ENCODE data around the gene MBD5.

MBD5 gene

DNA sequence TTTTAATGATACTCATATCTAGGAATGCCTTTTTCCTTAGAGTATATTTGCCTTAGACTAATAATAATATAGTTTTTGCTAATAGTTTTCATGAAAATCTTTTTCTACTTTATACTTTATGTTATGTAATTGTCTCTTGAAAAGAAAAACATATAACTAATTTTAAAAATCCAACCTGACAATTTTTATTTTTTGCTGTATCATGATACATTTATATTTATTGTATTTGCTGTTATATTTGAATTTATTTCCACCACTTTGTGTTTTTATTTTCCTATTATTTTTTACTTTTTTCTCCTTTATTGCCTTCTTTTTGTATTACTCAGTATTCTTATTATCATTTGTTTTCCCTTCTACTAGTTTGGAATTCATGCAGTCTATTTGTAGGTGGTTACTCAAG lies 85.4 kb downstream of the MBD5 start:
- in situ Hi-C loops (cut with MboI; ENCODE audit: low sequenced_read_pairs) = no loop called here

DNA sequence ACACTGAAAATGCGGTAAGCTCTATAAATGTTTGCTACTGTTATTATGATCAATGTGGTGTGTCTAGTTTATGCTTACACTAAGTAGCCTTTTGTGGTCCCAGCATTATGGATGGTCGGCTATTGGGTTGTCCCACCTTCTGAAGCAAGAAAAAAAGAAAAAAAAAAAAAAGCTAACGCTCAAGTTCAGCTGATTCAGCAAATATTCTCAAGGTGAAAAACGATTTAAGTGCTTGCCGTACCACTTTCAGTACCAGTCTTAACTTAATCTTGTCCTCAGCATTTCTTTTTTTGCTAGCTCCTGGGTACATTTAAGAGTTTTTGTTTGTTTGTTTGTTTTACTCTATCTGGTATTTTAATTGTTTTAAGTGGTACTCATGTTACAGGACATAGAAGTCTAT lies 87.5 kb downstream of the MBD5 start:
- in situ Hi-C loops (cut with MboI; ENCODE audit: low sequenced_read_pairs) = no loop called here

DNA sequence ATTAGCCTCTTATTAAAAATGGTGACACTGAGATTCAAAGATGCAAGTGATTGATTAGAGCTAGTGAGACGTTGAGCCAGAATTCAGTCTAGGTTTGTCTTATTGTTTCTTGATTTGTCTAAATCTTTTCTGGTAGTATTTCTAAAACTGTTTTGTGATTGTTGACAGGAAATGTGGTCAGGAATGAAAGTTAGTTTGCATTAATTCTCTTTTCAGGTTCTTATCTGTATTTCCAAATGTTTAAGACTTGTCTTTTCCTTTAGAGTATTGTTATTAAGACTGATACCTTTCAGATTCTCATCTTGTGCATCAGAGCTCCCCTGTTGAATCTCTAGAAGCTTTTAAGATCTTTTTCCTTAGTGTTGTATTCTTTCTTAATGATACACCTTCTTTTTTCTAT lies 89.3 kb downstream of the MBD5 start:
- in situ Hi-C loops (cut with MboI; ENCODE audit: low sequenced_read_pairs) = no loop called here

DNA sequence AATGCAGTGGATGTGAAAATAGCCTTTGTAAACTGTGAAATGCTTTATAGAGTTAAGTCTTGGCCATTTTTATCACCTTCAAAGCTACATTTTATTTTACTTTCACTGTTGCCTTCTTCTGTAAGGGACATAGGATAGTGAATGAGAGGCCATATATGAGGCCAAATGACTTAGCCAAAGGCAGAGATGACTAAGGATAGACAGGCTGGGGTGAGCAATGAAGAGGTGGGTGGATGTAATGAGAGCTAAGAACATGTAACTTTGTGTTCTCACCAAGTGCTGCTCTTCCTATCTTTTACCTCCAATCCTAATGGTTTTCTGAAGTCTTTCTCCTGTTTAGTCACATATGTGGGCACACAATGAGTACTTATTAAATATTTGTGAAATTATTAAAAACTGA lies 101.9 kb downstream of the MBD5 start:
- in situ Hi-C loops (cut with MboI; ENCODE audit: low sequenced_read_pairs) = no loop called here

DNA sequence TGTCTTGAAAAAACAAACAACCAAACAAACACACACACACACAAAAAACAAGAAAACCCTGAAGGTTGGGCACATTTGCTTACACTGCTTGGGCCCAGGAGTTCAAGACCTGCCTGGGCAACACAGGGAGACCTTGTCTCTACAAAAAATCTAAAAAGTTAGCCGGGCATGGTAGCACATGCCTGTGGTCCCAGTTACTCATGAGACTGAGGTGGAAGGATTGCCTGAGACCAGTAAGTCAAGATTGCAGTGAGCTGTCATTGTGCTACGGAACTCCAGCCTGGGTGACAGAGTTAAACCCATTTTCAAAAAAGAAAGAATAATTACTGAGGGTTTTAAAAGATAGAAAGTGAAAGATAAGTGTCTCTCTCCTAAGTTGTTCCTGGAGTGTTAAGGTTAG lies 103.4 kb downstream of the MBD5 start:
- in situ Hi-C loops (cut with MboI; ENCODE audit: low sequenced_read_pairs) = no loop called here

DNA sequence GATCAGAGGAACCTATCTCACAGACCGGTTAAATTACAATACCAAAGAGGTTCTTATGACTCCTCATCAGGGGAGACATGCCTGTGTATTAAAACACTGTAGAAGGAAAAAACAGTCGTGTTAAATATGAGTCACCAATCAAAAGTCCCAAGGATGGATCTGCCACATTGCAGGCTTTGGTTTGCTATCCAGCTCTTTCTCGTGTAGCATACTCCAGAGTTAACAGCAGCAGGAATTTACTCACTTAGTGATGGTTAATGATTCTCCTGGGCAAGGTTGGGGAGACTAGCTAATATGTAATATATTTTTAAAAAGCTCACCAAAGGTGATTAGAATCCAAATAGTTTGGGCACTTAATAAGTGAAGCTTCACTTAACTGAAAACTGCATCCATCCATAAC lies 109.7 kb downstream of the MBD5 start:
- in situ Hi-C loops (cut with MboI; ENCODE audit: low sequenced_read_pairs) = no loop called here

DNA sequence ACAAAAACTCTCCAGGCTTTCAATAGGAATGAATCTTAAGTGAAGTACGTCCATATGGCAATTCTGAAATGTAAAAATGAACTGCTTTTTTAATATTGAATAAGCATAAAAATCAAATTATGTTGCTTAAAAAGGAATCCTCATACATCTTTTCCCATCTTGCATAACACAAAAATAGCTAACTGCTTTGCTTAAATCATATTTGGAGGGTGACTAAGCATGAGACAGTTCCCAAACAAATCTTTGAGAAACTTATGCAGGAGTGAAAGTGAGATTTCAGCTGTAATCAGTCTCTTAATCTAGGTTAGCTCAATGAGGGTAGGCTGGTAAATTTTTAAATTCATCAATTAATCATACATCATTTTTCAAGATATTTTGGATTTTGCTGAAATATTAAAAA lies 111.5 kb downstream of the MBD5 start:
- in situ Hi-C loops (cut with MboI; ENCODE audit: low sequenced_read_pairs) = no loop called here

DNA sequence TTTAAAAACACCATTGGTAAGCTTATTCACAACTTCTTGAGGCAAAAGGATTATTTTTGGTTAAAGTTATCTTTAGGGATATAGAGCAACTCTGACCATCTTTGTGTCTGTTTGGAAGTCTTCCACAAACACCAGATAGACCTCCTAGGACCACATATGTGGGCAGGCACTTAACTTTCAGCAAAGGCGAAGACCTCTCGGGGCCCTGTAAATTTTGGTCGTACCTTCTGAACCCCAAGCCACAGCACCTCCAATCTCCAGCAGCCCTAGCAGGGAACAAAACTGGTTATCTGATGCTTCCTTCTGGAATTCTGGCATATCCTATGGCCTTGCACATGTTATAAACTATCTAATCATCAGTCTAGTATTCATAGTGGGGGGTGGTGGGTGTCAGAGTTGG lies 114.8 kb downstream of the MBD5 start:
- in situ Hi-C loops (cut with MboI; ENCODE audit: low sequenced_read_pairs) = no loop called here

DNA sequence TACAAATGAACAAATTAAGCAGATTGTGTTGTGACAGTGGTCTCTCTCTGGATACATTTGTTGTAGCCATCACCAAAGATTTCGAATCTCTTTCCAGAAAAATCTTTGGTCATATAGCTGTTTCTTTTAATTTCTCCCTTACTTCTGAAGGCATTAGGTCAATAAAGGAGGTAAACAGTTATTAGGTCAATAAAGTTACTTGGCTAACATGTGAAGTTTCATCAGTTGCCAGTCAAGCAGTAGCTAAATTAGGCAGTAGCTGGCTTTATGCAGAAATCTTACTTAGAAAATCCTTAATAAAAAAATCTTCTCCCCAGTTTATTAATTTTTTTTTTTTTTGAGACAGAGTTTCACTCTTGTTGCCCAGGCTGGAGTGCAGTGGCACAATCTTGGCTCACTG lies 115.5 kb downstream of the MBD5 start:
- in situ Hi-C loops (cut with MboI; ENCODE audit: low sequenced_read_pairs) = no loop called here

DNA sequence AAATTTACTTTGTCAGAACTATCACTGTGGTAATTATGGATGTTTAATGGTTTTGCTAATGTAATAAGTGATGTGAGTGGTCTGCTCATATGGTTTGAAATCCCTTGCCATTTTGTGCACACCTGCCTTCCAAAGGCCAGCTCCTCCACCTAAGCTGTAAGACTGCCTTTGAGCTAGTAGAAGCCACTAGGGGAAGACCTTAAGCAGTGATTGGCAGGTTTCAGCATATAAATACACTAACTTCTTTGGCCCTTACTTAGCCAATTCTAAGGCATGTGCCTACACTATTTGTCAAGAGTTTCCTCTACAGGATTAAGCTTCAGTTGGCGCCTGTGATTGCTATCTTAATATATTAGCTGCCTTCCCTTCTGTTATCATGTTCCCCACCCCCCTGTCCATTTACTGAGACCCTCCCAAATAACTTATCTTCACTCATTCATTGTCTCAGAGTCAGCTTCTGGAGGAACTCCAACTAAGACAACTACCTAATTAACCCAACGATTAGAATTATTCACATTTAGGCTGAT lies 141.1 kb downstream of the MBD5 start:
- in situ Hi-C loops (cut with MboI; ENCODE audit: low sequenced_read_pairs) = no loop called here

DNA sequence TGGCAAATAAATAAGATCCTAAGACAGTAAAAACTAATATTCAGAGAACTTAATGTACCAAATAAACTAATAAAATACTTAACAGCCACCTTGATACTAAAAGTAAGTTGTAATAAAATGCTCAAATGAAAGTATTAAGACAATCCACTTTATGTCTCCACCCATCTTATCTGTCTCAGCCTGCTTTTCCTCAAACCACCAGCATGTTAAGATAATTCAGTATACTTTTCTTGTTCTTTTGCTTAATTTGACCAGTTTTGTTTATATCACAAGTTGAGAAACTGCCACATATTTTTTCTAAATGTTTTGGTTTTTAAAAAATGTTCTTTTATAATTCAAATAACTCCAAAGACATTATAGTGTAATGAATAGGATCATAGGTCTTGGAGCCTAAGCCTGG lies 142.0 kb downstream of the MBD5 start:
- in situ Hi-C loops (cut with MboI; ENCODE audit: low sequenced_read_pairs) = no loop called here

DNA sequence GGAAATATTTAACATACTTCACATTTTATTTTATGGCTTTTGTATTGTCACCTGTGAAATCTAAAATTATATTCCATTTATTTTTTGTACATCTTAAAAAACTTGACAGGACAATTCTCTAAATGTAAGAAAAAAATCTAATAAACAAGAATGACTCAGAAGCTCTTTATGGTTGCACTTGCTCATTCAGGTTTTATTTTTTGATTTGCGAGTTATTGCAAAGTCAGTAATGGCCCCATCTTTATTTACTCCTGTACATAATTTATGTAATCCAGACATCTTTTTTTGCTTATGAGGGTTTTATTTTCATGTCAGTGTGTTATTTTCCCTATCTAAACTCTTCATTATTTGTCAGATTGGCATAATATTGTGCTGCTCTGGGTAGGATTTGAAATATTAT lies 145.1 kb downstream of the MBD5 start:
- in situ Hi-C loops (cut with MboI; ENCODE audit: low sequenced_read_pairs) = no loop called here

DNA sequence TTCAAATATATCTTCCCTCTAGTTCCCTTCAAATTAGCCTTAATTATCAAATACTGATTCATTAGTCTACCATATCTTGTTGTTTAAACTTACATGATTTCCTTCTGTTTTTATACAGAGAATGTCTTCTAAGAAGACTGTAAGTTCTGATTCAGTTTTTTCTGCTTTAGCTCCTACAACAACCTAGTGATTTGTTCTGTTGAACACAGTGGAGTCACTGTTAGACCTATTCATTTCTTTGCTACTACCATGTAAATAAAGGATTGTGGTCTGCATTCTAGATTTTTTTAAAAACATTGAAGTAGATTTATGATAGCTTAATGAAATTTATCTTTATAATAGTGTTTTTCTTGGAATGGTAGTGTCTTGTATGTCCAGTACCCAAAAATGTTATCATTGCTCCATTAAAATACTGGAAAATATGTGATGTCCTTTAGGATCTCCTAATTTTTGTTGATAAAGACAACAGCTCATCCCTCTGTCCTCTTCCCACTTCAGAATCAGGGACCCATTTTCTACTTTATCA lies 146.4 kb downstream of the MBD5 start:
- in situ Hi-C loops (cut with MboI; ENCODE audit: low sequenced_read_pairs) = no loop called here

DNA sequence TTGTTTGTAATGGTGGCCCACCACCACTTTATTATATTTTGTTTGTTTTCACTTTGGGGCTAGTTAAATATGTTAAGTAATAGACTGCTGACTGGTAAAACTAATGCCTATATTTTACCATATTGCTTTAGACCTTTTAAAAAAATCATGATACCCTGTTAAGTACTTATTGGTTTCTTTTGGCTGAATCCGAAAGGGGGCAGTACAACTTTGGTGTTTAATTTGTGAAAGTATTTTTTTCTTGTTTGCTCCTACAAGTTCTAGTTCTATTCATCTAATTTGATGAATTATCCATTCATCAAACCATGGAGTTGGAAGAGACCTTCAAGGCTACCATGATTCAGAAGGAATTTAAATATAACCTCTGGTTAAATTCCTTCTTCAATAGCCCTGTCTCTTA lies 147.0 kb downstream of the MBD5 start:
- in situ Hi-C loops (cut with MboI; ENCODE audit: low sequenced_read_pairs) = no loop called here

DNA sequence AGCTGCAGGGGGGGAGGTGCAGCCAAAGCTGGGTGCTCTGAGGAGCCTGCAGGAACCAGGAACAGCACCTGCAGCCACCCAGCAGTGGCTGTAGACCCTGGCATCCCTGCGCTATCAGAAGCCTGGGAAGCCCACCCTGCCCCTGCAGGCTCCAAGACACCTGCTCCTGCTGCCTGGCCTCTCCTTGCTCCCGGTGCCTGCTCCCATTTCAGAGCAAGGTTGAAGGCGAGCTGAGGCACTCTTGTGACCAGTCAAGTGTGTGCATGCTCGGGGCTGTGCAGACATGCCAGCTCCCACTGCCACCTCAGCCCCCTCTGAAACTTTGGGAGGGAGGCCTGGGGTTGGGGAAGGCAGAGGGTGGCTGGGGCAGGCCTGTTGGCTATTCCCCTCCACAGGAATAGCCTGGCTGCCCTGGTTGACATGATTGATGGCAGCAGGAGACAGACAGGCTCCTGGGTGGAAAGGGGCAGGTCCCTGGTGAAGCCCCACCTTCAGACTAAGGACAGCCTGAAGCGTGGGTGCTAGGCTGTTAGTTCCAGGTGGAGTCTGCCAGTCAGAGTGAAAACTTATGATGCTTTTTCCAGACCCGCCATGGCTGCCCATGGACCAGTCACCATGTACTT lies 151.4 kb downstream of the MBD5 start:
- in situ Hi-C loops (cut with MboI; ENCODE audit: low sequenced_read_pairs) = no loop called here

DNA sequence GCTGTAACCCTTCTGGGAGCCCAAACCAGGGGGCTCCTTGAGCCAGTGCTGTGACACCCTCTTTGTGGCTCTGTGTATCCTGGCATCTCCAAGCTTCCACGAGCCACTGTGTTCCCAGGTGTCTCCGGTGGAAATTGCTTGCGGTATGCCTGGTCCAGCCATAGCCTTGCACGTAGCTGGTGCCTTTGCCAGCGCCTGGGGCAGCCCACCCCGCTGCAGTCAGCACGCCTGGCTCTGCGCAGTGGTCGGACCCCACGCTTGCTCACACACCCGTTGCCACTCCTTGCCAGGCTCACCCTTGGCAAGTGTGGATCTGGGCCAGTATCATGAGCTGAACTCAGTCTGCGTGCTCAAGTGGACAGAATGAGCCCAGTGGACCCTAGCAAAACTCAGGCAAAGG lies 152.3 kb downstream of the MBD5 start:
- in situ Hi-C loops (cut with MboI; ENCODE audit: low sequenced_read_pairs) = no loop called here

DNA sequence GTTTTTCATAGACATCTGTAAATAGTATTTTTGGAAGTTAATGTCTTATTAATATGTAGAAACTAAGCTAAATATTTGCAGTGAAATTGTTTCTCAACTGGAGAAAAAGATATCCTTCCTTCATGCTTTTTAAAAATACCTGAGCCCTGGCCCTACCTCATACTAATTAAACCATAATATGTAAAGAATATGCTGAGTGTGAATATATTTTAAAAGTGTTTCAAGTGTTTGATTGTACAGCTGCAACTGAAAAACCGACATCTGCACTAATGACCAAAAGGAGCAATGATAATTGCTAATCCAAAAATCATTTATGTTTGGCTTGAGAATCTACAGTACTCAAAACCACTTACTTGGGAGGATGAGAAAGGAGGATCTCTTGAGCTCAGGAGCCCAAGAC lies 156.7 kb downstream of the MBD5 start:
- in situ Hi-C loops (cut with MboI; ENCODE audit: low sequenced_read_pairs) = no loop called here

DNA sequence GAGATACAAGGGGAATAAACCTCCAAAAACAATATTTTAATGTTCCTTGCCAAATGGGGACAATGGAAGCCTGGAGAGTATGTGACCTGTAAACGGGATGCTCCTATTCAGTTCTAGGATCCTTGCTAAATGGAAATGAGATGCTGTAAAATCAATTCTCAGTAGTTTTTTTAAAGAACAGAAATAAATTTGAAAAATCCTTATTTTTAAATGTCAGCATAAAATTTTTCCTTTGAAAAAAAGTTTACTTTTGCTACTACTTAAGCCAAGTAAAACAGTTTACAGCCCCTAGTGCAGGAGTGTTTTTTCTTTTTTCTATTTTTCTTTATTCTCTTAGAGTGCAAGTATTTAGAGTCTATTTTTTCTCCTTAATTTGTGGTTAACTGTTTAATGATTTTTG lies 158.8 kb downstream of the MBD5 start:
- in situ Hi-C loops (cut with MboI; ENCODE audit: low sequenced_read_pairs) = no loop called here

DNA sequence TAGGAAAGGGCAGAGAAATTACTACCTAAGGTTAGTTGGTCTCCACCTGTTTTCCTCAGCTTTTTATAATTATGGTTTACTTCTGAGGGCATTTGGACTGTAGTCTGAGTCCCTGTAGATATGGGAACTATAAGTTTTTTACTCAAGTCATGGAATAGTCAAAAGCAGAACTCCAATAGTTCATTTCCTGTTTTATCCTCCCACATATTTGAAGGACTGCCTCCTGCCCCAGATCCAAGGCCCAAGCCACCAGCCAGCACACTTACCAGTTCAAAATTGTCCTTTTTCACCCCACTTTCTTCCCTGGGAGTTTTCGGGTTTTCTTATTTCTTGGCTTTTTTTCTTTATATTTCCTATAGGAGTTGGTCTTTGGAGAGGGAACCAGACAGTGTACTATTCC lies 164.1 kb downstream of the MBD5 start:
- in situ Hi-C loops (cut with MboI; ENCODE audit: low sequenced_read_pairs) = no loop called here

DNA sequence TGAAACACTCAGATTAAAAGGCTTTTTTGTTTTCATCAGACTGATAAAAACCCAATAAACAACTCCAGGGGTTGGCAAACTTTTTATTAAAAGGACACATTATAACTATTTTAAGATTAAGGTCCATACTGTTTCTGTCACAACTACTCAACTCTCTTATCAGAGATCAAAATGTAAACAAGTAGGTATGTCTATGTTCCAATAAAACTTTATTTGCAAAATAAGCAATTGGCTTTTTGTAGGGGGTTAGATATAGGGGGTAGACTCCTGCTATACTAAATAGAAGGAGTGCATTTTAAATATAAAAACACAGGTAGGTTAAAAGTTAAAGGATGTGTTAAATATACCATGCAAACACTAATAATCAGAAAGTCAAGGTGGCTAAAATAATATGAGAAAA lies 174.0 kb downstream of the MBD5 start:
- in situ Hi-C loops (cut with MboI; ENCODE audit: low sequenced_read_pairs) = no loop called here

DNA sequence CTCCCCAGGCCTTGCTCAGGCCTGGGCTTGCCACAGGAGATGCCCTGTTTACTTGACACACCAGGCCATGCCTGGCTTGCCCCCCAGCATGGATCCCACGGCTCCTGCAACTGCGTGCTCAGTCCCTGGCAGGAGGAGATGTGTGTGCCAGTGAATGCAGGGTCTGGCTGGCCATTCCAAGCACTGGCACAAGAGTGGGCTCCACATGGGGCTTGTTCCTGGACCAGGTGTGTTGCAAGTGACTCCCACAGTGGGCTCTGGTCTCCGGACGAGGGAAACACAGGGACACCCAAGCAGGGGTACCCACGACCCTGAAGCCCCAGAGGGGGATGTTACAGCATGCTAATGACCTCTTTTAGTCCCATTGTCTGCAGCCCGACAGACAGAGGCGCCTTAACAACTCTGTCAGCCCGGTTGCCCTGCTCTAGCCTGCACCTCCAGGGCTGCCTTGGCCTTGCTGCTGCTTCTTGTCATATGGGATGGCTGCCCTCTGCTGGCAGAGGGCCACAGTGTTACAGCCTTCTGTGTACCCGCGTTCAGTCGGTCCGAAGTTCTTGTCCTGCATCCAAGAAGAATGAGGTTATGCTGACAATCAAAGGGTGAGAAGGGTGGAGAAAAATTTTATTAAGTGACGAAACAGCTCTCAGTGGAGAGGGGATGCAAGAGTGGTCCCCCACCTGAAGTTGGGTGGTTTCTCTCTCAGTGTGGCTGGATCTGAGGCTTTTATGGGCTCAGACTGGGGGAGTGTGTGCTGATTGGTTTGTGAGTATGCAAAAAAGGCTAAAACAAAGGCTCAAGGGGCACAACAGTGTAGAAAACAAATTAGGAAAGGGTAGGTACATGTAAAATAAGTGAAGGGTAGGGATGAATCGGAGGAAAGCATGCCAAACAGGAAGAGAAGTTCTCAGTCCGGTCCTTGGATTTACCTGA lies 180.4 kb downstream of the MBD5 start:
- in situ Hi-C loops (cut with MboI; ENCODE audit: low sequenced_read_pairs) = no loop called here

DNA sequence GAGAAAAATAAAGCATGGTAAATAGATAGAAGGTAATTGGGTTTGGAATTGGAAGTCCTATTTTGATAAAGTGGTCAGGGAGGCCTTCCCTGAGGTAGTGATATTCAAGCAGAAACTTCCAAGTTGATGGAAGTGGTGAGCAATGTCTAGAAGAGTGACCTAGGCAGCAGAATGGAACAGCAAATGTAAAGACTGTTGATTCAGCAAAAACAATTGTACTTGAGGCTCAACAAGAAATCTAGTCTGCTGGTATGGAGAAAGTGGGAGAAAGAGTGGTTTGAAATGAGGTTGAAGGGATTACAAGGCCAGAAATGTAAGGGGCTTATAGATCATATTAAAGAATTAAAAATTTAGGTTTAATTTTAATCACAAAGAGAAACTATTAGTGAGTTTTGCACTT lies 181.3 kb downstream of the MBD5 start:
- in situ Hi-C loops (cut with MboI; ENCODE audit: low sequenced_read_pairs) = no loop called here
